Measurements from ENCODE around the gene LTA4H.
"Not testable (repeated sequence)": the region's sequence is repeated elsewhere in the genome, so short reads cannot be mapped to it uniquely, and the experiment has no call there.

The LTA4H gene

DNA sequence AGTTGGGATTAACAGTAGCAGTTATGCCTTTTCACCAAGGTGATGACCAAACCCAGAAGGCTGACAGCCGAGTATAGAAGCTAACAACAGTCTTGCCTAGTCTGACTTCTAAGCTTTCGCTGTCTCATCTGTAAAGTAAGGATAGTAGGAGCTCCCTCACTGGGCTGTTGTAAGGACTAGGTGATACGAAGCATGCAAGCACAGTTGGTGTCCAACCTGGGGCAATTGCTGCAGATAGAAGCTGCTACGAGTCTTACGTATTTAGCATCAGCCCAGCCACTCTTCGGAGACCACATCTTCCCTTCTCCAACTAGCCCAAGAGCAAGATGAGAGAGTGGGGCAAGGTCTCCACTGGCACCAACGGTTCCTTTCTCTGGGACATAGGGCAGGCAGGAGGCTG is 45.3 kb downstream of the LTA4H start:
- no peak for DNase-seq (ENCODE audit: low read depth in 2 of 2)

GRCh38 chr12:95989504-95990123 is 45.8 kb downstream of the LTA4H start:
- no peak for DNase-seq (ENCODE audit: low read depth in 2 of 2)

DNA sequence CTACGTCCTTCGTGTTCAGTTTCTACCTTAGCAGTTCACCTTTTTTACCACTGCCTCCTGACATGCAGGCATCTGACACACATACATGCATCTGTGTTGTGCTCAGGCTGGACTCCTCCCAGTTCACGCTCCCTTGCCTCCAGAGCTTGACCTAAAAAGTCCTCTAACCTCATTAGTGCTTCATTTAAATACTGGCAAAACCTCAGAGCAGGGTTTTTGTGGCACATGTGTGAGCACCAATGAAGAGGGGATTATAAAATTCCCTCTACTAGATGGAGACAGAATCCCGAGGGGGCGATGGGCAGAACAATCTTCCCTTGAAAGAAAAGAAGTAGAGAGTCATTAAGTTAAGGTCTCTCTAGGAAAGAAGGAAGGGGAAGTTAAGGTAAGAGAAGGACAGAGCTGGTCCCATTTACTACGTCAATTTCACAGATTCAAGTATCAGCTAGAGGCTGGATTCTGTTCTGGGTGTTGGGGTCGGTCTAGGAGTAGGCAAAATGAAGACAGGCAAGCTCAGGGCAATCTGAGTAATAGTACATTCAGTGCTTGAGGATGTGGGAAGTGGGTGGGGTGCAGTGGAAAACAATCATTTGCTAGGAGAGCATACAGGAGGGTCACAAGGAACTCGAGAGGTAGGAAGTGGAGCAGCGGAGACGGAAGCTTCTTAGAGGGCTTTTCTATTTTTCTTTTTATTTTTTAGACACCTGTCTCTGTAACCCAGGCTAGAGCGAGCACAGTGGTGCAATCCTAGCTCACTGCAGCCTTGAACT is 46.7 kb downstream of the LTA4H start:
- no peak for DNase-seq (ENCODE audit: low read depth in 2 of 2)

GRCh38 chr12:95986635-95987570 is 48.5 kb downstream of the LTA4H start:
- no peak for DNase-seq (ENCODE audit: low read depth in 2 of 2)

- no peak for DNase-seq (ENCODE audit: low read depth in 2 of 2)
Observed at GRCh38 chr12:95984682-95985081, 50.7 kb downstream of the LTA4H start.

- no peak for DNase-seq (ENCODE audit: low read depth in 2 of 2)
Observed at GRCh38 chr12:95982602-95983001, 52.8 kb downstream of the LTA4H start.

DNA sequence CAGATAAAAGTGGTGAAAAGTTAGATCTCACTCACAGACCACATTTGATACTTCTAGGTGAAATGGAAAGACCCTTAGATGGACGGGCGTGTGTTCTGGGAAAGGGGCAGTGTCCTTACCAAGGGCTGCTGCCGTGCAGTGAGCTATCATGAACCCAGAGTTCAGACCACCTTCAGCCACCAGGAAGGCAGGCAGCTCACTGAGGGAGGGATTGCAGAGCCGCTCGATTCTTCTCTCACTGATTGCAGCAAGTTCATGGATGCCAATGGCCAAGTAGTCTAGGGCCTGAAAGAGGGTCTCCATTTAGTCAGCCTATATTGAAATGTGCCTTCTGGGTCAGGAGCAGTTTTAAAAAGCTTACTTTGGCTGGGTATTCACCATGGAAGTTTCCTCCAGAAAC is 55.0 kb downstream of the LTA4H start:
- DNase-seq (ENCODE audit: low read depth in 2 of 2): no peak

DNA sequence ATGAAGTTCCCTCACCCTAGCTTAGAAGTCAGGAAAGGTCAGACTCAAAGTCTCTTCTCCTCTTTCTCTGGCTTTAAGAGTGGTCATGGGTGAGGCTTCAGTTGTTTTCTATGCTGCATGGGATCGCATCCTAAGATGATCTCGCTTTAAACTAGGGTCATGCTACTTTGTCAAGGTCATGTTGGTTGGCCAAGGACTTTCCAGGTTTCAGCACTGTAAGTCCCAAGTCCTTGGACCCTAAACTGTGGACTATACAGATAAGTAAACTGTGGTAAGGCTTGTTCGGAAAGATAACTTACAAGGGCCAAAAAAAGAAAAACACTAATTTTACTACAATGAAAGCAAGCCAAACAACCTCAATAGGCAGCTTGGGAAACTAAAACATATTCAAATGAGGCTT is 56.6 kb downstream of the LTA4H start:
- no peak for DNase-seq (ENCODE audit: low read depth in 2 of 2)

DNA sequence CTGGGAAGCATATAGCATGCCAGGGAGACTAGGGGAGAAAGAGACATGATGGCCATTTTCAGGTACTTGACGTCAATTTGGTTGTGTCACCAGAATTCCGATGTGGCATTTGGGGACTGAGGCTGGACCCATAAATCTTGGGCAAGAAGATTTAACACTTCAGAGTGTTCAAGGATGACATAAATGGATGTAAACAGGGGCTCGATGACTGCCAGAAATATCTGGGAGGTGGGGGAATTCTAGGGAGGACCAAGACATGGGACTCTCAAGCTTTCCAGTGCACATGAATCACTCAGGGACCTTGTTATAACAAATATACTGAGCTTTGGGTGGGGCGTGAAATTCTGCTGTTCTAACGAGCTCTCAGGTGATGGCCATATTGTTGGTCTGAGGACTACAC is 57.0 kb downstream of the LTA4H start:
- no peak for DNase-seq (ENCODE audit: low read depth in 2 of 2)

GRCh38 chr12:95977764-95978305 is 57.6 kb downstream of the LTA4H start:
- DNase-seq (ENCODE audit: low read depth in 2 of 2): no peak

GRCh38 chr12:95976416-95976832 is 59.0 kb downstream of the LTA4H start:
- no peak for DNase-seq (ENCODE audit: low read depth in 2 of 2)

DNA sequence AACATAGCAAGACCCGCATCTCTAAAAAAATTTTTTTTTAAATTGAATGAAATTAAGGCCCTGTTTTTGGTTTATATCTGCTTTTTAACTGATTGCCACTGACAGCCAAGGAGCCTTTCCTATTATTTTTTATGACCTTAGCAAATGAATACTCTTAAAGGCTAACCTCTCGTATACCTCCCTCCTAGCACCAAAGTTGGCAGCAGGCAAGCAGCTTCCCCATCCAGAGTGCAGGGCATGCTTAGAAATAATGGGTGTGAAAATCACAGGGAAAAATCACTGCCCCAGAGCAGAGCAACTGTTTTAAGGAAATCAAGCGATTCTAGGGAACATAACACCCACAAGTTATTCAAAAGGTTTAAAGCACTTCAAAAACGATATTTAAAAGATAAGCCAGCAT is 59.9 kb downstream of the LTA4H start:
- DNase-seq (ENCODE audit: low read depth in 2 of 2): no peak

GRCh38 chr12:95974358-95974757 is 61.0 kb downstream of the LTA4H start:
- no peak for DNase-seq (ENCODE audit: low read depth in 2 of 2)

- DNase-seq (ENCODE audit: low read depth in 2 of 2): no peak
Observed at GRCh38 chr12:95972832-95973456, 62.4 kb downstream of the LTA4H start.

- DNase-seq (ENCODE audit: low read depth in 2 of 2): no peak
Observed at GRCh38 chr12:95970905-95971304, 64.5 kb downstream of the LTA4H start.

- not testable (repeated sequence) for DNase-seq (ENCODE audit: low read depth in 2 of 2)
Observed at GRCh38 chr12:95969116-95969515, 66.3 kb downstream of the LTA4H start.

DNA sequence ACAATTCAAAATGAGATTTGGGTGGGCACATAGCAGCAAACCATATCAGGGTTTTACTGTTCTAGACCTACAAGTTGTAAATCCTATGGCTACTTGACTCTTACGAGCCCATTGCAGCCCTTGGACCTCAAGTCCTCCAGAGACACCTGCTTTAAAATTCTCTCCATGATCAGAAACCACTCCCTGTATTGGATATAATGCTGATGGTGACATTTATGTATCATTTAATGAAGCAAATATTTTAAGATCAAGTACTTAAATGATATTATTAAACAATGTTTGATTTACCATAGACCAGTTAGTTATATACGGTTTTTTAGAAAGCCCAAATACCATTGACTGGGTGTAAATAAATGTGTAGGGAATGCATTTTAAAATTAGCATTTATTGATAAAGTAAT is 68.1 kb downstream of the LTA4H start:
- no peak for DNase-seq (ENCODE audit: low read depth in 2 of 2)

DNA sequence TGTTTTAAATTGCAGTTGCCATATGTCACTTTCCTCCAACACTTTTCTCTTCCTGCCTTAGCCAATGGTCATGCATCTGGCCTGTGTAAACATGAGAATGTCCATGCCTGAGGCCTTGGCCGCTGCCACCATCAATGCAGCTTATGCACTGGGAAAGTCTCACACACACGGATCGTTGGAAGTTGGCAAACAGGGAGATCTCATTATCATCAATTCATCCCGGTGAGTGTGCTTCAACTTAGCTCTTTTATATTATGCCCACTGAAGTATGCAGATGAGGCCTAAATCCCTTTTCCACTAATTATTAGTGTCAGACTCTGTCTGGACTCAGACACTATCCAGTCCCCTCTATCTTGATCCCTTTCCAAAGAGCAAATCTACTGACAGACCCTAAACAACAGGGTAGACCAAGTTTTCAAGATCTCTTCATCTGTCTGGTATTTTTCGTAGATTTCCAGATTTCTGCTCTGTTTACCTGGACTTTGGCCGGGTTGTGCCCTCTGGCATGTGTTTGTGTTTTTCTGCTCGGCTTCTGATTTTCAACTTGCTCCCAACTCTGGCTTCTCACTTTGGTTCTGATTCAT is 69.0 kb downstream of the LTA4H start:
- no peak for DNase-seq (ENCODE audit: low read depth in 2 of 2)

- no peak for DNase-seq (ENCODE audit: low read depth in 2 of 2)
Observed at GRCh38 chr12:95963096-95963495, 72.3 kb downstream of the LTA4H start.

GRCh38 chr12:95962222-95962621 is 73.2 kb downstream of the LTA4H start:
- DNase-seq (ENCODE audit: low read depth in 2 of 2): no peak

- no peak for DNase-seq (ENCODE audit: low read depth in 2 of 2)
Observed at GRCh38 chr12:95960241-95960640, 75.1 kb downstream of the LTA4H start.
